HG03571 (cell line): ENCODE data around the gene SMAD2.

Experiments used
- ATAC-seq: cut with Tn5 transposase; IDR thresholded peaks from one replicate; pipeline ENCODE4 v1.9.1; 2021; ENCODE audit not compliant: unreplicated experiment

Gene SMAD2

DNA sequence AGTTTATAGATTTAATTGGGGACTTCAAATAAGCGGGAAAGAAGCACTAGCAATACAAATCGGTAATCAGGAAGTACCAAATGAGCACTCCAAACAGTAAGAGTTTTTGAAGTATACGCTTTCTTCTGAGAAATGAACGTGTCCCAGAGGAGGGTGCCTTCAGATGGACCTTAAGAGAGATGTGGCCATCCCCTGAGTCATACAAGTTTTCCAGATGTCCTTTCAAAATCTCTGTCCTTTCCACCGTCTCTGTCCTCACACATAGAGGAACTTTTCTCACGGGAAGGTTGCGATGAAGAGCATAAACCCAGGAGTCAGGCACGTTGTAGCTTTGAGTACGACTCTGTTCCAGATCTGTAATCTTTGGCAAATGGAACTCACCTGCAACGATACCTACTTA lies 1.7 kb upstream of the SMAD2 start:
- no peak for ATAC-seq

DNA sequence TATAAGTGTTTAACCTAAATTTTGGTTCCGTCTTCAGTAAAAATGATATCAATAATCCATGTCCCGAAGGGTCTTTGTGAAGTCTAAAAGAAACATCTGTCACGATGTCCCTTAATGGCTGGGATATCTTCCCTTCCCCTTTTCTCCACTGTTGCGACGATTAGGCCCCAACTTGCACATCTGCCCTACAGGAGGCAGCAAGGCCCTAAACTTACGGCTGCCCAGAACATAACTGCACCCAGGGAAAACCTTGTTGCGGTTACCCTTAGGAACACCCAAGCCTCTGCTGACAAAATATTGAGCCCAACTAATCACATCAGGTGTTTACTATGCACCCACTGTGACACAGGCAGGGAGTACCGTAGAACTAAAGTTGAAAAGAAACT lies 1.3 kb upstream of the SMAD2 start:
- no peak for ATAC-seq

DNA sequence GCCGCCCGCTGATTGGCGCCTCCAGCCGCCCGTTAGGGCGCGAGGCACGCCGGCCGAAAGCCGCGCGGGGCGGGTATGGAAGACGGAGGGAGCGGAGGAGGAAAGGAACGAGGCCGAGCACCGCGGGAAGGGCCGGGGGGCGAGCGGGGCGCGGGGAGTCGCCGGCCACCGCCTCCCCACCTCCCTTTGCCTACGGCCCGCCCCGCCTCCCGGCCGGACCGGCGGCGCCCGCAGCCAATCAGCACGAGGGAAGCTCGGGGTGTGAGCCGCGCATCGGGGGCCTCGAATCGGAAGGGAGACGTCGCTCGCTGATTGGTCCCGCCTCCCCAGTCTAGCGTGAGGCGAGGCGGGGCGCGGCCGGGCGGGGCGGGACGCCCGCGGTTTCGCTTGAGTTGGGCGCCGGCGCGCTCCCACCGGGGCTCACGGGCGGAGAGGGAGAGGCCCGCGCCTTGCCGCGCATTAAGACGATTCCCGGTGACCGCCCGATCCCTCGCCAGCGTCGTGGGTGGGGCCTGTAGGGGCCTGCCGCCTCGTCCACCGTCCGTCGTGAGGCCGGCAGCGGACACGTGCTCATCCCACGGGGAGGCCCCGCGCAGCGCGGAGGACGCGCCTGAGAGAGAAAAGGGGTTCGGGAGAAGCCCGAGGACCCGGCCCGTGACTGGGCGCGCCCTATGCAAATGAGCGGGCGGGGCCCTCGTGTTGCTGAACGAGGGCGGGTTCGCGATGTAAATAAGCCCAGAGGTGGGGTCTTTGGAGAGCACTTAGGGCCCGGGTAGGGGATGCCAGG lies 665 bp upstream of the SMAD2 start:
- ATAC-seq, result peak; percentile 81

DNA sequence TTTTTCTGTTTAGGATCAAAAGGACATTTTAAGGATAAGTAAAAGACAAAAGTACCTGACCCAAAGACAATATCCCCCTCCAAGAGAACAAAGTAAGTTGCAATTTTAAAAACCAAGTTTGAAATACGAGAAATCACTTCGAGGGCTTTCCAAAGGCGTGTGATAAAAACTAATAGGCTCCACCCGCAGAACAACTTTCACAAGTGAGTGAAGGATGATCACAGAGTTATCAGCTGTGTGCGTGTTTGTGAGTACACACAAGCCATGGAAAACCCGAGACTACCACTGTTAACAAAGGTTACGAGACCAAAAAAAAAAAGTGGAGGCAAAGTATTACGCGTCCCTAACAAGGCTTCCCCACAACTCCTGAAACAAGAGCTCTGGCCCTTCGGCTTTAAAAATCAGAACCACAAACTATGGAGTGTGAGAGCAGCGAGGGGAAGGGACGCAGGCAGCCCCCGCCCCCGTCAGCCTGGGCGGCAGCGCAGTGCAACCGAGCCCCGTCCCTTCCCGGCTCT lies 719 bp downstream of the SMAD2 start:
- no peak for ATAC-seq

DNA sequence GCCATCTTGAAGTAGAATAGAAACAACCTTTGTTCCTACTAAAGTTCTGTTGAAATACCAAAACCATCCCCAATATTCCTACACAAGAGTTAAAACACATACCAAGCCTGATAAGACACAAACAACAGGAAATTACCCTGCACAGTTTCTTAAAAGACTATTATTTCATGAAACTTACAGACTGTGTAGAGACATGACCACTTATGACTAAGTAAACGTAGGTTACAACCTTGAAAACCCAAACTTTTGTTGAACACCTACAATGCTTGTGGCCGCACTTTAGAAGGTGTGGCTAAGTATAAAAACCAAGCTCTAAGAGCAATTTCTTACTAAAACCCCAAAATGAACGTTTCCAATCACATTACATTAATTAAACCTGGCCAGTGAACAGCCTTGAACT lies 2.0 kb downstream of the SMAD2 start:
- ATAC-seq, result no peak

DNA sequence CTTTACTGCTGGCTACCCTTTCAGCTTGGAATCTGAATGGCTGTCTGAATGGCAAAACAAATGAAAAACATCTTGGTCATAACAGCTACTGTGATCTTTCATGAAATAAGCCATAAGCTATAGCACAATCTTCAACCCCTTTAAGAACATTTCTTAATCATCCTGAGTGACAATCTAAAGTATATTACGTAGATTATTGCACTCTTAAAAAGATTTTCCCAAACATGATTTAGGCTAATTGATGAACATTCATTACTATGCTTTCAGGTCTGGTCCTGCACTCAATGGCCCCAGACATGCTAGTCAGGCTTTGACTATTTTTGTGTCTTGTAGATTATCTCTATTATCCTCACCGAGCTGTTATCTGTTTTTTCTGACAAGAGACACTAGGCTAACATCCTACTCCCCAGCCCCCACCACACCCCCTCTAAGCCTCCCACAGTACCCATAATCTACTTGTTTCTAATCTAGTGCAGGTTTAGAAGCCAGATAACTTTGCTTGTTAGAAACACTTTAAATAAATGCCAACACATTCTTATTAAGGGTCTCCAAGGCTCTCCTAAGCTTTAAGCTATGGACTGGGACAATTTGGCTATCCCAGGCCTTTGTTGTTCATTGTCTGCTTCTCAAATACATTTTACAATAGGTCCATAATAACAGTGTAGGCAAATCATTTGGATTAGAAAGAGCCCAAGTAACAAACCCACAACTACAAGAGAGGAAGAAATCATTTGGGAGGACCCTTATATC lies 4.2 kb downstream of the SMAD2 start:
- no peak for ATAC-seq

DNA sequence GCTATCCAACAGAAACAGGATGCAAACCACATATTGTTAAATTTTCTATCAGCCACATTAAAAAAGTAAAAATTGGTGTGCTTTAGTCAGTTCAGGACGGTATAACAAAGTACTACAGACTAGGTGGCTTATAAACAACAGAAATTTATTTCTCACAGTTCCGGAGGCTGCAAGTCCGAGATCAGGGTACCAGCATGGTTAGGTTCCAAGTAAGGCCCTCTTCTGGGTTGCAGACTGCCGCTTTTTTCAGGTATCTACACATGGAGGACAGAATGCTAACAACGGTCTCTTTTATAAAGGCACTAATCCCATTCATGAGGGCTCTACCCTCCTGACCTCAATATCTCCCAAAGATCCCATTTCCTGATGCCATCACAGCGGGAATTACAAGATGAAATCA lies 10.5 kb downstream of the SMAD2 start:
- no peak for ATAC-seq

DNA sequence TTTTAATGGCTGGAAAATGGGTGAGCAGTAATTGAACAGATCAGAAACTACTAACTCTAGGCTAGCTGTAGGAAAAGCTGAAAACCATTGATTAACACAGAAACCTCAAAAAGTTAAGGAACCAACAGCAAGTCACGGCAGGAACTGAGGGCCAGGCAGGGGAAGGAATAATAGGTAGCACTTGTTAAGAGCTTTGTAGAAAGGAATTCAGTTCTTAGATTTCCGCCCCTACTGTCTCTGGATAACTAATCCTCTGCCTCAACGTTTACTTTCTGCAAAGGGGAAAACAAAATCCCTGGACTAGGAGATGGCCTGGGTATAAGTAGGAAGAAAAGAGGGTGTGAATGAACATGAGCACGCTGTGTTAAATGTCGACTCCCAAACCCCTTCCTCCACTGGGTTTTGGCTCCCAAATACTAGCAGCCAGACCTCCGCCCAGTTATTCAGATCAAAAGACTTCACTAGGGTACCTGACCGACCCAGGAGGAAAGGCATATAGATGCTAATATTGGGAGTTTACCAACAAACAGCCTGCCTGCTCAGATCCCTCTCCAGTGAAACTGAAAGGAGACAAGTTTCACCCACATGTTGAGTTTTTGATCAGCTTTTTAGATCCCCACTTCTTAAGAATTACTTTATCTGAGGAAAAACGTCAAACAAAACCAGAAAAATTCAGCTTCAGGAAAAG lies 12.4 kb downstream of the SMAD2 start:
- ATAC-seq, result no peak

DNA sequence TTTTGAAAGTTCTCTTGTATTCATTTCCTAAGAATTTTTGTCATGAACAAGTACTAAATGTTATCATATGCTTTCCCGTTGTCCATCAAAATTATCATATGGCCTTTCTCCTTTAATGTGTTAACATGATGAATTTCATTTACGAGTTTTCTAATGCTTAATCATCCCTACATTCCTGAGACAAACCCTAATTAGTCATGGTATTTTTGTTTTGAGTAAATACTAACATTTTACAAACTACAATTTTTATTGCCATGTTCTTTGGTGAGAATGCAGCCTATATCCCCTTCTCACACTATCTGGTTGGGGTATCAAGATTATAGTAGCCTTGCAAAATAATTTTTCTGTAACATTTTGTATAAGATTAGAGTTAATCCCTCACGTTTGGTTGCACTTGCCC lies 14.5 kb downstream of the SMAD2 start:
- no peak for ATAC-seq

DNA sequence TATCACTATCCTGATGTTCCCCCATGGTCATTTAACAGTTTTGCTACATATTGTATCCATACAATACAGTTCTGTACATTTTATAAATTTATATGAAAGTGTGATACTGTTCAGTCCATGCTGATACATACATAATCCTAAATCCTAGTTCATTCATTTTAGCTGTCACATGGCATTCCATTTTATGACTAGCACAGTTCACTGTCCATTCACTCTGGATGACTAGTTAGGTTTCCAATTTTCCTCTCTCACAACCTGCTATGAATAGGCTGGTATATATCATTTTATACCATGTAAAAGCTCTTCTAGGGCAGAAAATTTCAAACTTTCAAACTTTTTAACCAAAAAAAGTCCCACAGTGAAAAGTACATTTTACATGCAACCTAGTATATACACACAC lies 15.2 kb downstream of the SMAD2 start:
- no peak for ATAC-seq

DNA sequence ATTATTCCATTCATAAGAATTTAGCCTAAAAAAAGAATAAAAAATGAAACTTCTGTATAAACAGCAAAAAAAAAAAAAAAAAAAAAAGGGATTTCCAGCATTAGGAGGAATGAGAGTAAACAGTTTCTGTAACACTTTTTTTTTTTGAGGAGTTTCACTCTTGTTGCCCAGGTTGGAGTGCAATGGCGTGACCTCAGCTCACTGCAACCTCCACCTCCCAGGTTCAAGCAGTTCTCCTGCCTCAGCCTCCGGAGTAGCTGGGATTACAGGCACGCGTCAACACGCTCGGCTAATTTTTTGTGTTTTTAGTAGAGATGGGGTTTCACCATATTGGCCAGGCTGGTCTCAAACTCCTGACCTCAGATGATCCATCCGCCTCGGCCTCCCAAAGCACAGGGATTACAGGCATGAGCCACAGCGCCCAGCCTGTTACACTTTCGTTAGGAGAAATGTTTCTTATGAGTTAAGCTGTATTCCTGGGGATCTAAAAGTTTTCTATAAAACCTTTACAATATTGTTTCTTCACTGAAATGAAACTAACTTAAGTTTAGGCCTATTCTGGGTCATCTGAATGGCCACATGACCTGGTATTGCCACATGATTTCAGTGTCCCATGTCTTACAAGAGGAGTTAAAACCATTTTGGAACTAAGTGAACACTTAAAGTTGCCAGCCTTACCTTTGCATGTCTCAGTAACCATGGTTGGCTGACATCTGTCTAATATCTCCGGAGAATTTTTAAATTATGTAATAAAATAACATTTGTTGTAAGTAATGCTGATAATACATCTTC lies 17.5 kb downstream of the SMAD2 start:
- no peak for ATAC-seq

DNA sequence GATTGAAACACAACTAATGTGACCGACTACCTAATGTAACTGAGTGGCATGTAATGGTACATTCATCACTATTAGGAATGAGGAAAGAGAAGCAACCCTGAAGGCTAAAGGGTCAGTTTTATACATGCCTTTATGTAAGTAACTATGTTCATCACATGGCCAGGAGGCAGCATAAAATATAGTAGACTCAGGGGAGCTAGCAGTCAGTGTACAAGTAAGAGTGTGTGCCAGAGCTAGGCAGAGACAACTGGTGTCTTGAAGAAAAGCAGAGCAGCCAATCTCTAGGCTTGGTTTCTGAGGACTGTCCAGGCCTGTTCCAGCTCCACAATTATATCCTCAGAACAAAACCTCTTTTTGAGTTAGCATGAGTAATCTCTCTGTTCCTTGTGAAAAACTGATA lies 18.1 kb downstream of the SMAD2 start:
- no peak for ATAC-seq

DNA sequence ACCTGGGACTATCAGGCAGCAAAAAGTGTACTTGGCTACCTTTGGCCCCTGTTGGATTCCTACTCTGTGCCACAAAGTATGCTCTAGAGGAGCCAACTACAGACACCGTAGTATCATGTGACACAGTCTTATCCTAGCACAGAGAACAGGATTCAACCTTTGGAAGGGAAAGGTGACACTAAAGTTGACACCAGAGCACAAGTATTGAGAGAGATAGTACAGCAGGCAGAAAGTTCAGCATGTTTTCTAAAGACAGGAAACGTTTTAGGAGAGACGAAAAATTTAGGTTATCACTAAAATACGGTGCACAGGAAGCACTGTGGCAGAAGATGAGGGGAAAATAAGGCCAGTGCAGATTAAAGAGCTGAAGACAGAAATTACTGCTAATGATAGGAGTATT lies 18.6 kb downstream of the SMAD2 start:
- no peak for ATAC-seq

DNA sequence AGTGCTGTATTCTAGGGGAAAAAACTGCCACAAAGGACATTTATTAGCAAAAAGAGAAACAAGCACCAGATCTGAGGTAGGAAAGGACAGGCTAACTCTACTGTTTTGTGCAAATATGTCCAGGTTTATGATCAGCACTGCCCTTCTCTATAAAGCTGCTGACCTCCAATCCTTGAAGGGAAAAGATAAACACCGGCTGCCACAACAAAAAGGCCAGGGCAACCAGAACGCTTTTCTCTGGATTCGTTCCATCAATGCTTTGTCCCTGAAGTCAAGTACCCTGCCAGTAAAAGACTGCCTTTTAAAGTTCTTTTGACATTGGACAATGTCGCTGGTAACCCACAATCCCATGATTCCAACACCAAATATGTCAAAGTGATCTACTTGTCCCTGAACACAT lies 21.0 kb downstream of the SMAD2 start:
- ATAC-seq, result no peak

DNA sequence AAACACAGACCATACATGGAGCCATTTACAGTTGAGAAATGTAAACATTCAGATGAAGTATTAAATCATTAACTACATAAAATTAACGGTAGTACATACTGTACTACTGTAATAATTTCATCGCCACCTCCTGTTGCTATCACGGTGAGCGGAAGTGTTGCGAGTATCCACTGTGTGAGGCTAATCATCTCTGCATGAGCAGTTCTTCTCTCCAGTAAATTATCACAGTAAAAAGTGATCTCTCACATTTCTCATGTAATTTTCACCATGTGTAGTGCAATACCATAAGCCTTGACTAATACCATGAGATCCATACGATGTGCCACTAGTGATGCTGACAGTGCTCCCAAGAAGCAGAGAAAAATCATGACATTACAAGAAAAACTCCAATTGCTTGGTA lies 21.9 kb downstream of the SMAD2 start:
- ATAC-seq, result no peak

DNA sequence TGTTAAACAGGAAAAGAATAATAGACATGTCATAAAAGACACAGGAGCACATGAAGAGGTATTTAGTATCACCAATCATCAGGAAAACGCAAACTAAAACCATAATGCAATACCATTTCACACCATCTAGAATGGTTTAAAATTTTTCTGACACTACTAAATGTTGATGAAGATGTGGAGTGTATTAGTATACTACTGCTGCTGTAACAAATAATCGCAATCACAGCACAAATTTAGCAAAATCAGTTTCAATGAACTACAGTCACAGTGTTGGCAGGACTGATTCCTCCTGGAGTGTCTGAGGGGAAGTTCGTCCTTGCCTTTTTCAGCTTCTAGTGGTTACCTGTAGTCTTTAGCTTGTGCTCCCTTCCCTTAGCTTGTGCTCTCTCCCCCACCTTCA lies 24.1 kb downstream of the SMAD2 start:
- ATAC-seq, result no peak

DNA sequence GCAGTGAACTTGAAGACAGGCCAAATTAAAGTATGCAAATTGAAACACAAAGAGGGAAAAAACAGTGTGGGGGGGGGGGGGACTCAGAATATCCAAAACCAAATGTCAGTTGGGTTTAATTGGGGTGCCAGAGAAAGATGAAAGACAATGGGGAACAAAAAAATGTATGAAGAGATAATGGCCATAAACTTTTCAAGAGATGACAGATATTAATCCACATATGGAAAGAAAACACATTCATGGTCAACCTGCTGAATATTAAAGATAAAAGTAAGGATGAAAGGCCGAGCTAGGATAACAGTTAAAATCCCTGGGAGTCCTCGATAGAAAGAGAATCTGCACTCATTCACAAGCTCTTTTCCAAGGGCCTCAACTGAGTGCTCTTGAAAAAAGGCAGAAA lies 26.6 kb downstream of the SMAD2 start:
- ATAC-seq, result no peak

DNA sequence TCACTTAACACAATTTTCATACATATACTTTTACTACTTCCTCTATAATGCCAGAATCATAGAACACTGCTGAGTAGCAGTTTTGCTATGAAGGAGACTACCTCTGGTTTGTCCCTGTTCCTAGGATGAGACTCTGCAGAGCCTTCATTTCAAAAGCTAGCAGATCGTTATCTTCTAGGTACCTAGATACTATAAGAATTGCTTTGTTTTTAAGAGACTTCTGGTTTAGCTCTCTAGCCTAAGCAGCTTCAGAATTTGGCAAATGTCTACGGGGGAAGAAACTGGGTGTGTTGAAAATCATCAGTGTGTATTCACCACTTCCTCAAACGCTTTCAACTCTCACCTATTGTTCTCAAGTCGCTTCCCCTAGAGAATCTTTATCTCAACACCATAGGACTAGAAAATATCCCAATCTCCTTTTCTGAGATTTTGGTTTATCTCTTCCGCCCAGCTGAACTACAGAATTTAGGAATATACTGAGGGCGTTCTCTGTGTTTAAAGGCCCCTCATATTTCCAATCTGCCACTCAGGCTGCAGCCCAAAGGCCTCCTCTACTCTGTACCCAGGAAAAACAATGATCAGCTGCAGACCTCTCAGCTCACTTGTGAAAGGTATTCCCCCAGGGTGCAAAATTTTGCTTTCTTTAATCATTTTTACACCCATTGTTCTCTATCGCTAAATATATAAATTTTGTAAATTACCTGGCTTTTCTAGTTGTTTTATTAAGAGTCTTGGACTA lies 28.7 kb downstream of the SMAD2 start:
- ATAC-seq, result peak; percentile 94

DNA sequence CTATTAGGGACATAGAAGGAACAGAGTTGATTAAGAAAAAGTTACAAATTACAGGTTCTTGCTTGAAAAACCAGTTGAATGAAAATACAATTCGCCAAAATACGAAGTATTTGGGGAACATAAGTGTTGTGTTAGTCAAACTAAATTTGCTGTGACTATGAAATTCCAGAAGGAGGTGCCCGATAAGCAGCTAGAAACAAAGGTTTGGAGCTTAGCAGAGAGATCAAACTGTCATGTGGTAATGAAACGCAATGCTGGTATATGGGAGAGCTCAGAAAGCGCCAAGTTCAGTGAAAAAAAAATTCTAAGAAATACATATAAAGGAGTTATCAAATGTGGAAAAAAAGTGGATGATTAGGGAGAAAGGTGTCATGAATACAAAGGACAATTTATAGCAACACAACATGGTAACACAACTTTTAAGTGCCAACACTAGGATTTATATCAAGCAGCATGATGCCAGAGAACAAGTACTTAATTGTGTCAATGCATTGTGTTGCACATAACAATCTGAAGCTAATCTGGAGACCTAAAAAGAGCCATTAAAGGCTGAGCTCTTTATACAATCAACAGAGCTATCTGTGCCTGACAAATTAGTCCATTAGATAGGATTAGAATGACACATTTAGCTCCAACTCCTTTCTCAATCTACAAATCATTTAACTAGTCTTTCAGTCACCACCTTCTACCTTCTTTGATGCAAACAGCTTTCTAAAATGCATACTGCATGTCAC lies 31.2 kb downstream of the SMAD2 start:
- ATAC-seq, result no peak

DNA sequence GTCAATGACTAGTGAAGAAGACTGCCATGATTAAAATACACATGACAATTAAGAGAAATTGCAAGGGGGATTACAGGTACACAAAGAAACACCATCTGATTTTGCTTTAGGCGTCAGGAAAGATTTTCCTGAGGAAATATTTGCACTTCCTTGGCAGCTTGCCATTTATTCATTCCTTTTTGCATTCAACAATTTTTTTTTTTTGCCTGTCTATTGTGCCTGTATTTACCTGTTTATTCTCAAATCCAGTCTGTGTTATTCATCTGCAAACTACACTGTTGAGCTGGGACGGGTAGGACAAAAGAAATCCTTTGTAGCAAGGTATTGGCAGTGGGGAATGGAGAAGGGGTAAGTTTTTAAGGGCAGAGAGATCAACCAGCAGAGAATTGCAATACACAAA lies 31.8 kb downstream of the SMAD2 start:
- no peak for ATAC-seq
